ENCODE measurements around the gene FGF3.

The FGF3 gene

GRCh38 chr11:69803604-69804218, 15.5 kb downstream of the FGF3 start:
- DNase-seq (ENCODE audit: low spot score) = no peak

- no peak for DNase-seq (ENCODE audit: low spot score)
Measured at GRCh38 chr11:69803022-69803421, 16.2 kb downstream of the FGF3 start.

- DNase-seq (ENCODE audit: low spot score) = no peak
Measured at GRCh38 chr11:69802590-69802989, 16.6 kb downstream of the FGF3 start.

GRCh38 chr11:69801513-69802335, 17.5 kb downstream of the FGF3 start:
- no peak for DNase-seq (ENCODE audit: low spot score)

GRCh38 chr11:69800278-69800677, 18.9 kb downstream of the FGF3 start:
- no peak for DNase-seq (ENCODE audit: low spot score)

- DNase-seq (ENCODE audit: low spot score) = no peak
Measured at GRCh38 chr11:69799582-69799981, 19.6 kb downstream of the FGF3 start.

GRCh38 chr11:69799097-69799496, 20.1 kb downstream of the FGF3 start:
- no peak for DNase-seq (ENCODE audit: low spot score)

GRCh38 chr11:69797737-69798528, 21.3 kb downstream of the FGF3 start:
- DNase-seq (ENCODE audit: low spot score) = no peak

GRCh38 chr11:69797156-69797555, 22.1 kb downstream of the FGF3 start:
- no peak for DNase-seq (ENCODE audit: low spot score)

GRCh38 chr11:69796063-69796462, 23.2 kb downstream of the FGF3 start:
- no peak for DNase-seq (ENCODE audit: low spot score)

- DNase-seq (ENCODE audit: low spot score) = peak; percentile 1
Measured at GRCh38 chr11:69791276-69792180, 27.7 kb downstream of the FGF3 start.

GRCh38 chr11:69788956-69789355, 30.3 kb downstream of the FGF3 start:
- no peak for DNase-seq (ENCODE audit: low spot score)

- no peak for DNase-seq (ENCODE audit: low spot score)
Measured at GRCh38 chr11:69787906-69788305, 31.3 kb downstream of the FGF3 start.

GRCh38 chr11:69787457-69787856, 31.8 kb downstream of the FGF3 start:
- no peak for DNase-seq (ENCODE audit: low spot score)

GRCh38 chr11:69781241-69781640, 38.0 kb downstream of the FGF3 start:
- no peak for DNase-seq (ENCODE audit: low spot score)

- no peak for DNase-seq (ENCODE audit: low spot score)
Measured at GRCh38 chr11:69778373-69778772, 40.8 kb downstream of the FGF3 start.

- DNase-seq (ENCODE audit: low spot score) = no peak
Measured at GRCh38 chr11:69775163-69775755, 44.0 kb downstream of the FGF3 start, which contains the start of gene FGF4. Gene FGF4, minus strand, starts transcription at chr11:69775341. Its CDS starts 257 bp downstream, at chr11:69775084.

GRCh38 chr11:69774354-69775162, 44.7 kb downstream of the FGF3 start:
- no peak for DNase-seq (ENCODE audit: low spot score)

GRCh38 chr11:69773626-69774353, 45.4 kb downstream of the FGF3 start:
- no peak for DNase-seq (ENCODE audit: low spot score)

- DNase-seq (ENCODE audit: low spot score) = no peak
Measured at GRCh38 chr11:69771466-69771865, 47.8 kb downstream of the FGF3 start.
